Activated CD8-positive, alpha-beta memory T cell treated with anti-CD3 and anti-CD28 coated beads for 36 hours (primary cell): ENCODE data around the gene G6PC3. TPM values are rescaled to one million over a fixed set of nuclear protein-coding genes. Genes with fewer than 3 reads are reported as not detected.

Source experiments
- CTCF ChIA-PET: fragments of 350-600 bp; sonication (Branson Sonifier 250); formaldehyde crosslinking; loops from one replicate; lab custom pipeline; 2021; ENCODE audit warnings: antibody characterized with exemption; lab: Charles Lee
- POLR2A ChIA-PET: fragments of 350-600 bp; sonication (Branson Sonifier 250); formaldehyde crosslinking; loops from one replicate; lab custom pipeline; 2021; ENCODE audit warnings: antibody characterized with exemption; lab: Charles Lee
- total RNA-seq, 2 experiments: library from RNA; stranded (reverse); gene quantifications; one replicate each; pipeline ENCODE4 v1.2.3, GENCODE V29; 2021

G6PC3 gene
- total RNA-seq, 2 experiments from 2014 or later: 36.5 to 37.8 TPM

- ChIA-PET CTCF (no interaction called here), POLR2A (interaction anchor here (1.8 kb wide), 1 partner anchor 10 kb away, joined by 4 read pairs; no protein-coding TSS in a partner anchor)
Measured at GRCh38 chr17:44076716-44077594, 6.4 kb downstream of the G6PC3 start.

GRCh38 chr17:44077595-44077909 lies 7.0 kb downstream of the G6PC3 start:
- POLR2A ChIA-PET: interaction anchor here (1.8 kb wide), 1 partner anchor 10 kb away, joined by 4 read pairs; no protein-coding TSS in a partner anchor
- CTCF ChIA-PET: no interaction called here

GRCh38 chr17:44078412-44078811 lies 7.9 kb downstream of the G6PC3 start:
- CTCF ChIA-PET: no interaction called here
- POLR2A ChIA-PET: interaction anchor here (0.6 to 1.8 kb wide), 2 partner anchors 9 to 14 kb away, joined by 3 to 4 read pairs; no protein-coding TSS in a partner anchor

GRCh38 chr17:44079877-44080821 lies 9.6 kb downstream of the G6PC3 start:
- CTCF ChIA-PET: no interaction called here
- POLR2A ChIA-PET: no interaction called here

- ChIA-PET POLR2A (no interaction called here), CTCF (interaction anchor here (0.9 kb wide), 1 partner anchor 34 kb away, joined by 3 read pairs; no protein-coding TSS in a partner anchor)
Measured at GRCh38 chr17:44081681-44082080, 11.1 kb downstream of the G6PC3 start.

- CTCF ChIA-PET: interaction anchor here (0.9 to 1.6 kb wide), 3 partner anchors 8 to 33 kb away, joined by 3 read pairs; no protein-coding TSS in a partner anchor
- POLR2A ChIA-PET: no interaction called here
Measured at GRCh38 chr17:44082256-44082927, 11.9 kb downstream of the G6PC3 start.

- ChIA-PET POLR2A (no interaction called here), CTCF (interaction anchor here (0.5 to 1.6 kb wide), 9 partner anchors 9 to 364 kb away, joined by 3 read pairs; no protein-coding TSS in a partner anchor)
Measured at GRCh38 chr17:44083250-44083849, 12.8 kb downstream of the G6PC3 start.

GRCh38 chr17:44084131-44084538 lies 13.6 kb downstream of the G6PC3 start:
- ChIA-PET CTCF (interaction anchor here (0.6 to 1.2 kb wide), 8 partner anchors 8 to 101 kb away, joined by 3 to 5 read pairs (median 3); partner anchors contain the start of gene ASB16), POLR2A (no interaction called here)

- ChIA-PET POLR2A (interaction anchor here (0.6 kb wide), 1 partner anchor 114 kb away, joined by 7 read pairs; no protein-coding TSS in a partner anchor), CTCF (interaction anchor here (0.6 to 1.2 kb wide), 5 partner anchors 7 to 100 kb away, joined by 3 to 5 read pairs (median 3); partner anchors contain the start of gene ASB16)
Measured at GRCh38 chr17:44084921-44085320, 14.4 kb downstream of the G6PC3 start.

GRCh38 chr17:44085908-44086307 lies 15.4 kb downstream of the G6PC3 start:
- ChIA-PET CTCF (interaction anchor here (0.6 kb wide), 1 partner anchor 55 kb away, joined by 3 read pairs; no protein-coding TSS in a partner anchor), POLR2A (no interaction called here)

- POLR2A ChIA-PET: interaction anchor here (0.5 to 1.7 kb wide), 4 partner anchors 9 to 77 kb away, joined by 3 to 4 read pairs (median 4); partner anchors contain the start of genes HDAC5 and LSM12
- CTCF ChIA-PET: interaction anchor here (0.6 to 1.2 kb wide), 2 partner anchors 155 to 447 kb away, joined by 3 to 4 read pairs; no protein-coding TSS in a partner anchor
Measured at GRCh38 chr17:44086364-44087311, 16.1 kb downstream of the G6PC3 start.

GRCh38 chr17:44087319-44087718 lies 16.8 kb downstream of the G6PC3 start:
- ChIA-PET POLR2A (interaction anchor here (0.7 to 1.7 kb wide), 4 partner anchors 9 to 56 kb away, joined by 3 to 6 read pairs (median 4); partner anchors contain the start of genes HDAC5 and LSM12), CTCF (interaction anchor here (1.2 kb wide), 1 partner anchor 447 kb away, joined by 3 read pairs; no protein-coding TSS in a partner anchor)

GRCh38 chr17:44088254-44088653 lies 17.7 kb downstream of the G6PC3 start:
- POLR2A ChIA-PET: no interaction called here
- CTCF ChIA-PET: interaction anchor here (0.6 kb wide), 1 partner anchor 134 kb away, joined by 3 read pairs; no protein-coding TSS in a partner anchor

- CTCF ChIA-PET: interaction anchor here (0.7 to 0.8 kb wide), 2 partner anchors 7 to 211 kb away, joined by 3 read pairs; no protein-coding TSS in a partner anchor
- POLR2A ChIA-PET: no interaction called here
Measured at GRCh38 chr17:44091200-44091997, 20.9 kb downstream of the G6PC3 start.

- ChIA-PET POLR2A (no interaction called here), CTCF (interaction anchor here (0.7 to 0.8 kb wide), 2 partner anchors 8 to 212 kb away, joined by 3 read pairs; no protein-coding TSS in a partner anchor)
Measured at GRCh38 chr17:44092051-44092450, 21.5 kb downstream of the G6PC3 start.
